T-helper 2 cell (primary cell): Measurements from ENCODE around the gene CEACAM5.

Experiments
- DNase-seq, 5 experiments: peaks; one replicate each; pipeline versions ENCODE4 v3.0.0 to v3.0.0-alpha.2; 2012 to 2022
- total RNA-seq, 2 donors: gene quantifications; one replicate each; lab custom pipeline; 2026; lab: John Stamatoyannopoulos, UW

CEACAM5 gene
- 0 reads per million in 2 donors for total RNA-seq

GRCh38 chr19:41708481-41708880 lies at the start of gene CEACAM5:
TSS of gene CEACAM5 (plus strand) at chr19:41708626. CDS start at chr19:41708732, 106 bp downstream.
- no peak for DNase-seq

GRCh38 chr19:41666075-41666474 lies 42.4 kb upstream of the CEACAM5 start:
- DNase-seq, result no peak

- no peak for DNase-seq
These were observed 40.1 kb upstream of the CEACAM5 start for GRCh38 chr19:41668315-41668714.

GRCh38 chr19:41670755-41671154 lies 37.7 kb upstream of the CEACAM5 start:
- no peak for DNase-seq

DNA sequence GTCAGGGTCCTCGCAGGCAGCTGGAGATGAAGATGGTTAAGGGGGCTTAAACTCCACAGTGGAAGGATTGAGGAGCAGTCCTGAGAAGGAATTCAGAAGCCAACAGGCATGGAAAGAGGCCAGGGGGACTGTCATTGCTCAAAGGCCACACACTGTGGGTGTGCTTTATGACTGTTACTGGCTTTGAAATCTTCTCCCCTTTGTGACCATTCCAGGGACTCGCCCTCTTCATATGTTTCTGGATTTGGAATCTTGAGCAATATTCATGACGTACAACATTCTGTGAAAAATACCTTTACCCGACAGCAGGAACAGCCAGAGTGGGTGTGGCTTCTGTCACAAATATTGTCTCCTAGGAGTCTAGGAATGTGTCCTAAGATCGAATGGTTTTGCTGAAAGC lies 36.9 kb upstream of the CEACAM5 start:
- DNase-seq, result no peak

GRCh38 chr19:41682437-41682836 lies 26.0 kb upstream of the CEACAM5 start:
- DNase-seq, result no peak

DNA sequence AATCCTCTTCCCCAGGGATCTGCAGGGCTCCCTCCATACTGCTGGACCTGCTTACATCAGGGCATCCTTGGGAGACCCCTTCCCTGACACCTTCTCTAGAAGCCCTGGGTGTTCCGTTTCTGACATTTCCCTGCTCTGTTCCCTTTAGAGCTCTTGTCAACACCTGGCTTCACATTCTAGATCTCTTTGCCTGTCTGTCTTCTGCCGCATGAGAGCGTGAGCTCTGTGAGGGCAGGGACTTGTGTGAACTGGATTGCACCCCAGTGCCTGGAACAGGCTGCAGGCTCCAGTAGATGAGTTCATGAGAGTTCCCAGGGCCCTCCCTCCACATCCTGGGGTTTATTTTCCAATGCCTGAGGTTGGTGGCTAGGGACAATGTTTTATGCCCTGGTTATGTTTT lies 21.0 kb upstream of the CEACAM5 start:
- no peak for DNase-seq

- no peak for DNase-seq
These were observed 20.3 kb upstream of the CEACAM5 start, which contains the start of gene CEACAM7 for GRCh38 chr19:41688098-41688497. TSS of gene CEACAM7 (minus strand) at chr19:41688270. CDS start at chr19:41688165, 105 bp downstream.

- DNase-seq, result no peak
These were observed 19.7 kb upstream of the CEACAM5 start for GRCh38 chr19:41688687-41689086.

DNA sequence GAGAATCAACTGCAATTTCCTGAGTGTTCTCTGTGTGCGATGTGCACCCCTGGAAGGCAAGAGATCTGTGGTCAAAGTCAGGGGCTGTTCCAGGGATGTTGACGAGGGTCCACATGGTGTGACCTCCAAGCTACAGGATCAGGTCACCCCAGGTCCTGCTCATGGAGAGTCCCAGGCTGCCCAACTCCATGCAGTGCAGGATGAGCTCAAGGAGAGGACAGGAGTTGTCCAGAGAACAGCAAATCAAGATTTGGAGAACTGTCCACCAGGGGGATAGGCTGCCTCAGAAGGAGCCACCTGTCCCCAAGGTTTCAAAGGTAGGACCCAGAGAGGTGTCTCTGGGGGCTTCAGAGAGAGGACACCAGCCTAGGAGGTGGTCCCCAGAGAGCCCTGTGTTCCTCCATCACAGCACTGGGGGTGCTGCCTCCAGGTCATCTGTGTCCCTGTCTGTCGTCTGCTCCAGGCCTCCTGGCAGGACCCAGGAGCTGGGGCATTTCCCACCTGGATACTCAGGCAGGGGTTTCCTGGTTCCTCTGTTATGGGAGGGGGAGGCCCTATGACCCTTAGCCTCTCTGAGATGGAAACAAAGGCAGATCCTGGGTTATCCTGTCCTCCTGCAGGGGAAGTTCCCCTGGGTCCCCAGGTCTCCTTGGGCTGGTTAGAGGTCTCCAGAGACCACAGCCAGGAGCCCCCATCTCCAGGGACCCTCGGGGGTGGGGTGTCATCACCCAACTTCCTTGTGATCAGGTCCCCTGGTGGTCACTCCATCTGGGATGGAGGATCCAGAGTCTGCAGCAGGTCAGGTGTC lies 18.2 kb upstream of the CEACAM5 start:
- no peak for DNase-seq

DNA sequence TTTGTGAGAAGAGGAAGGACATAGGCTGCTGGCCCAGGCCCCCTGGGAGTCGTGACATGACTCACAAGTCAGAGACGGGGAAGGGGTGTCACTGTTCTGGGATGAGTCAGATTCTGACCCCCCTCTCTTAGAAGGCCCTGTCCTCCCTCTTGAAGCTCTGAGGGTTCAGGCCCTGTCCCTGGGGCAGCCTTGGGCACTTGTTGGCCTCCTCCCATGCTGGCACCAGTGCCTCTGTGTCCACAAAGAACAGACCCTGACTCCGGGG lies 17.7 kb upstream of the CEACAM5 start:
- DNase-seq, result no peak

DNA sequence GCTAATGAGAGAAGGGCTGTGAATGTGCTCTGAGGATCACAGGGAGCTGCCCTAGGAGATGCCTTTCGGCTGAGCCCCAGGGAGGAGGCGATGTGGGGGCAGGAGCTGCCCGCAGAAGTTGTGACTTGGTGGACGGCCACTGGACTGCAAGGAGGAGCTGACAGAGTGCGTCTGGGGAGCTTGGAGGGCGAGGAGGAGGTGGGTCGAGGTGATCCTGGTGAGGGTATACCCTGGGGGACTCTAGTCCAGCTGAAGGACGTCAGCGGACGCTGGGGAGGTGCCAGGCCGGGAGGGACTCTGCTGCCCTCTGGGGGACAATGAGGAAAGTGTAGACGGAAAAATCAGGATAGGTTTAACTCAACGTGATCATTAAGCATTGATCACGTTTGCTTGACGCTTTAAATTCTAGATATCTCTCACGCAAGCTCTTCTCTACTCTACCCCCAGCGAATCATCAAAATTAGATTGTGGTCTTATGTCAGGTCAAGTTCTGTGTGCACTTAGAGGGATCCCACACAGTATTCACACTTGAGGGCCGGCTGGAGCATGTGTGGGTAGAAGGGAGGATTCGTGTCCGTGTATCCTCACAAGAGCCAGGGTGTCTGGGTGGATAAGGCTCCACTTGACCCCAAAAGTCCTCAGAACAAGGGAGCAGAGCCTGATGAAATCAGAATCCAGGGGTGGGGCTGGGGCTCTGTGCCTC lies 17.0 kb upstream of the CEACAM5 start:
- DNase-seq, result no peak

DNA sequence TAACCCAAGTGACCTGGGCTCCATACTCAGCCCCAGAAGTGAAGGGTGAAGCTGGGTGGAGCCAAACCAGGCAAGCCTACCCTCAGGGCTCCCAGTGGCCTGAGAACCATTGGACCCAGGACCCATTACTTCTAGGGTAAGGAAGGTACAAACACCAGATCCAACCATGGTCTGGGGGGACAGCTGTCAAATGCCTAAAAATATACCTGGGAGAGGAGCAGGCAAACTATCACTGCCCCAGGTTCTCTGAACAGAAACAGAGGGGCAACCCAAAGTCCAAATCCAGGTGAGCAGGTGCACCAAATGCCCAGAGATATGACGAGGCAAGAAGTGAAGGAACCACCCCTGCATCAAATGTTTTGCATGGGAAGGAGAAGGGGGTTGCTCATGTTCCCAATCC lies 14.2 kb upstream of the CEACAM5 start:
- DNase-seq, result no peak

DNA sequence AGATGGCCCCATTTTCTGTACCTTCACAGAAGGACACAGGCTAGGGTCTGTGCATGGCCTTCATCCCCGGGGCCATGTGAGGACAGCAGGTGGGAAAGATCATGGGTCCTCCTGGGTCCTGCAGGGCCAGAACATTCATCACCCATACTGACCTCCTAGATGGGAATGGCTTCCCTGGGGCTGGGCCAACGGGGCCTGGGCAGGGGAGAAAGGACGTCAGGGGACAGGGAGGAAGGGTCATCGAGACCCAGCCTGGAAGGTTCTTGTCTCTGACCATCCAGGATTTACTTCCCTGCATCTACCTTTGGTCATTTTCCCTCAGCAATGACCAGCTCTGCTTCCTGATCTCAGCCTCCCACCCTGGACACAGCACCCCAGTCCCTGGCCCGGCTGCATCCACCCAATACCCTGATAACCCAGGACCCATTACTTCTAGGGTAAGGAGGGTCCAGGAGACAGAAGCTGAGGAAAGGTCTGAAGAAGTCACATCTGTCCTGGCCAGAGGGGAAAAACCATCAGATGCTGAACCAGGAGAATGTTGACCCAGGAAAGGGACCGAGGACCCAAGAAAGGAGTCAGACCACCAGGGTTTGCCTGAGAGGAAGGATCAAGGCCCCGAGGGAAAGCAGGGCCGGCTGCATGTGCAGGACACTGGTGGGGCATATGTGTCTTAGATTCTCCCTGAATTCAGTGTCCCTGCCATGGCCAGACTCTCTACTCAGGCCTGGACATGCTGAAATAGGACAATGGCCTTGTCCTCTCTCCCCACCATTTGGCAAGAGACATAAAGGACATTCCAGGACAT lies 13.4 kb upstream of the CEACAM5 start:
- DNase-seq, result no peak

GRCh38 chr19:41695745-41696144 lies 12.7 kb upstream of the CEACAM5 start:
- DNase-seq, result no peak

- no peak for DNase-seq
These were observed 11.8 kb upstream of the CEACAM5 start for GRCh38 chr19:41696402-41697197.

DNA sequence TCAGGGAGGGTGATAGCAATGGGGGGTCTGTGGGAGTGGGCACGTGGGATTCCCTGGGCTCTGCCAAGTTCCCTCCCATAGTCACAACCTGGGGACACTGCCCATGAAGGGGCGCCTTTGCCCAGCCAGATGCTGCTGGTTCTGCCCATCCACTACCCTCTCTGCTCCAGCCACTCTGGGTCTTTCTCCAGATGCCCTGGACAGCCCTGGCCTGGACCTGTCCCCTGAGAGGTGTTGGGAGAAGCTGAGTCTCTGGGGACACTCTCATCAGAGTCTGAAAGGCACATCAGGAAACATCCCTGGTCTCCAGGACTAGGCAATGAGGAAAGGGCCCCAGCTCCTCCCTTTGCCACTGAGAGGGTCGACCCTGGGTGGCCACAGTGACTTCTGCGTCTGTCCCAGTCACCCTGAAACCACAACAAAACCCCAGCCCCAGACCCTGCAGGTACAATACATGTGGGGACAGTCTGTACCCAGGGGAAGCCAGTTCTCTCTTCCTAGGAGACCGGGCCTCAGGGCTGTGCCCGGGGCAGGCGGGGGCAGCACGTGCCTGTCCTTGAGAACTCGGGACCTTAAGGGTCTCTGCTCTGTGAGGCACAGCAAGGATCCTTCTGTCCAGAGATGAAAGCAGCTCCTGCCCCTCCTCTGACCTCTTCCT lies 11.1 kb upstream of the CEACAM5 start:
- no peak for DNase-seq

GRCh38 chr19:41698746-41699230 lies 9.6 kb upstream of the CEACAM5 start:
- no peak for DNase-seq

DNA sequence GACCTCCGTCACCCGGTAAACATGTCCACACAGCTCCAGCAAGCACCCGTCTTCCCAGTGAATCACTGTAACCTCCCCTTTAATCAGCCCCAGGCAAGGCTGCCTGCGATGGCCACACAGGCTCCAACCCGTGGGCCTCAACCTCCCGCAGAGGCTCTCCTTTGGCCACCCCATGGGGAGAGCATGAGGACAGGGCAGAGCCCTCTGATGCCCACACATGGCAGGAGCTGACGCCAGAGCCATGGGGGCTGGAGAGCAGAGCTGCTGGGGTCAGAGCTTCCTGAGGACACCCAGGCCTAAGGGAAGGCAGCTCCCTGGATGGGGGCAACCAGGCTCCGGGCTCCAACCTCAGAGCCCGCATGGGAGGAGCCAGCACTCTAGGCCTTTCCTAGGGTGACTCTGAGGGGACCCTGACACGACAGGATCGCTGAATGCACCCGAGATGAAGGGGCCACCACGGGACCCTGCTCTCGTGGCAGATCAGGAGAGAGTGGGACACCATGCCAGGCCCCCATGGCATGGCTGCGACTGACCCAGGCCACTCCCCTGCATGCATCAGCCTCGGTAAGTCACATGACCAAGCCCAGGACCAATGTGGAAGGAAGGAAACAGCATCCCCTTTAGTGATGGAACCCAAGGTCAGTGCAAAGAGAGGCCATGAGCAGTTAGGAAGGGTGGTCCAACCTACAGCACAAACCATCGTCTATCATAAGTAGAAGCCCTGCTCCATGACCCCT lies 9.0 kb upstream of the CEACAM5 start:
- DNase-seq, result no peak

- DNase-seq, result no peak
These were observed 8.5 kb upstream of the CEACAM5 start for GRCh38 chr19:41699968-41700323.
